GM21367 (cell line): ENCODE results near the gene INPP1.
"Not testable (repeated sequence)": the region's sequence is repeated elsewhere in the genome, so short reads cannot be mapped to it uniquely, and the experiment has no call there.

Experiments
- ATAC-seq: cut with Tn5 transposase; IDR thresholded peaks from one replicate; pipeline ENCODE4 v1.9.1; 2021; ENCODE audit not compliant: unreplicated experiment

INPP1 gene

DNA sequence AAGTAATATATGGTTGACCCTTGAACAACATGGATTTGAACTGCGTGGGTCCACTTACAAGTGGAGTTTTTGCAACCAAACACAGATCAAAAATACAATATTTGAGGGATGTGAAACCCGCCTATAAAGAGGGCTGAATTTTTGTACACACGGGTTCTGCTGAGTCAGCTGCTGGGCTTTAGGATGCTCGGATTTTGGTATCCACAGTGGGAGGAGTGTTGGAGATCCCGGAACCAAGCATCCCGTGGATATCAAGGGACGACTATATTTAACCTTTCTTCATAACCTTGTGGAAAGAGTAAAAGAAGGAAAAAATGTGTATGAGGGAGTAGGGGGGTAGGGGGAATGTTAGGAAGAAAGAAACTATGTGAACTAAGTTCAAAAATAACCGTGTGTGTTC, 10.0 kb upstream of the INPP1 start:
- ATAC-seq, result no peak

DNA sequence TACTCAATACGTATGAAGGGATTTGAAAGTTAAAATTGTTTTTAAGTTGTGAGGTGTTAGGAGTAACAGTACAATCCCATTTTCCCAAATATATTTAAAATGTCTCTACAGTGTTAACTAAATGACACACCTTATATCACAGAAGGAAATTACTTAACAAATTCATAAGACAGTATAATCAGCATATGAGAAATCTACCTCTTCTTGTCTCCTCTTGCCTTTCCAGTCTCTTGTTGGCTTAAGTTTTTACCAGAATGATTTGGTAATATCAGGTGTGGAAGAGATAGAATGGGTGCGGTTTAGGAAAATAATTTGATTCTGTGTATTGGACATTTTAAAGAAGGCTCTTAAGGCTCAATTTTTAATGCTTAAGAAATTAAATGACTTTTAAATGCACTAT, 9.5 kb upstream of the INPP1 start:
- ATAC-seq, result no peak

- no peak for ATAC-seq
Measured at GRCh38 chr2:190334479-190335224, 8.7 kb upstream of the INPP1 start.

- no peak for ATAC-seq
Measured at GRCh38 chr2:190335225-190335559, 8.2 kb upstream of the INPP1 start.

DNA sequence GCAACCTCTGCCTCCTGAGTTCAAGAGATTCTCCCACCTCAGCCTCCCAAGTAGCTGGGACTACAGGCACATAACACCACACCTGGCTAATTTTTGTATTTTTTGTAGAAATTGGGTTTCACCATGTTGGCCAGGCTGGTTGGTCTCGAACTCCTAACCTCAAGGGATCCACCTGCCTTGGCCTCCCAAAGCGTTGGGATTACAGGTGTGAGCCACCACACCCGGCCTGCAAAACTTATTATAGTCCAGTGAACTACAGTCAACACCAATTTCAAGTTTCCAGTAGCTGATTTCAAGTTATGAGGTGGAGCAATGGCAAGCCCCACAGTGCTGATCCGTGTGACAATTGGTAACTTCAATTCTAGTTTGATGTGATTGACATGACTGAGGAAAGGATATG, 7.8 kb upstream of the INPP1 start:
- ATAC-seq, result not testable (repeated sequence)

DNA sequence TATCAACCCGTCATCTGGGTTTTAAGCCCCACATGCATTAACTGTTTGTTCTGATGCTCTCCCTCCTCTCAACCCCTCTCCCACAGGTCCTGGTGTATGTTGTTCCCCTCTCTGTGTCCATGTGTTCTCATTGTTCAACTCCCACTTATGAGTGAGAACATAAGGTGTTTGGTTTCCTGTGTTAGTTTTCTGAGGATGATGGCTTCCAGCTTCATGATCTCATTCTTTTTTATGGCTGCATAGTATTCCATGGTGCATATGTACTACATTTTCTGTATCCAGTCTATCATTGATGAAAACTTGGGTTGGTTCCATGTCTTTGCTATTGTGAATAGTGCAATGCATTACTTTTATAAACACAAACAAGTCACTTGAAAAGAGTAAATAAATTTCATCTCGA, 7.0 kb upstream of the INPP1 start:
- no peak for ATAC-seq

DNA sequence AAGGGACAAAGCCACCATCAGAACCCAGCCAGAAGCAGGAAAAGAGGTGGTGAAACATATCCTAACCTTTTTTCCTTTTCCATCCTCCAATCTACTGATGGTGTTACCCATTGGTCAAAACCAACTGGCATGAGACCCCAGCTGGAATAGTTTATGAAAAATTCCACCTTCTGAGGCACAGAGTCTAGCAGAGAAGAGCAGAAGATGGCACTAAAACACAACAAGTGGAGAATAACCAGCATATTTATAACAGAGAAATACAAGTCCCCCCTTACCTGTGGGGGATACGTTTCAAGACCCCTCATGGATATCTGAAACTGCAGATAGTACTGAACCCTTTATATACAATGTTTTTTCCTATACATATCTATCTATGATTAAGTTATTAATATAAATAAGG, 4.9 kb upstream of the INPP1 start:
- no peak for ATAC-seq

GRCh38 chr2:190339394-190339793, 4.0 kb upstream of the INPP1 start:
- no peak for ATAC-seq

DNA sequence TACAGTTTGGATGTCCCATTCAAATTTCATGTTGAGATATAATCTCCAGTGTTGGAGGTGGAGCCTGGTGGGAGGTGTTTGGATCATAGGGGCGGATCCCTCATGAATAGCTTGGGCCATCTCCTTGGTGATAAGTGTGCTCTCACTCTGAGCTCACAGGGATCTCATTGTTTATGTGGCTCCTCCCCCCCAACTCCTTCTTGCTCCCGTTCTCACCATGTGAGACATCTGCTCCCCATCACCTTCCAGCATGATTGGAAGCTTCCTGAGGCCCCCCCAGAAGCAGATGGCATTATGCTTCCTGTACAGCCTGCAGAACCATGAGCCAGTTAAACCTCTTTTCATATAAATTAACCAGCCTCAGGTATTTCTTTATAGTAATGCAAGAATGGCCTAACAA, 3.0 kb upstream of the INPP1 start:
- ATAC-seq, result no peak

GRCh38 chr2:190342611-190343010, 778 bp upstream of the INPP1 start:
- ATAC-seq, result no peak

- peak; percentile 28 for ATAC-seq
Measured at GRCh38 chr2:190343089-190343535, 277 bp upstream of the INPP1 start.

- ATAC-seq, result peak; percentile 61
Measured at GRCh38 chr2:190344276-190344827, 963 bp downstream of the INPP1 start.

DNA sequence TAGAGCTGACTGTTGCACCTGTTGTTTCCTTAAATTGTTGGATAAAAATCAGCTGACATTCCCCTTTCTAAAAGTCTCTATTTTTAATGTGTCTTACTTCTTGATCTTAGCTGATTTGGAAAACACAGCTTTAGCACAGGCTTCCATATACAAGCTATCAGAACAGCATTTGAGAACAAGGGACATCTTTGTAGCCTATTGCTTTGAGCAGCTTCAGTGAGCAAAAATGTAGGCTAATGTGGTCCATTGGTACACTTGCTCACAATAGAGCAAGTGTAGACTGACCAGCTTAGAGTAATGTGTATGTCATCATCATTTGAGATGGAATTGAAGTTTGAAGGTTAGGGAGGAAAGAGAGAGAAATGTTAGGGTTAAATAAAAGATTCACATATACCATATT, 7.0 kb downstream of the INPP1 start:
- no peak for ATAC-seq

- no peak for ATAC-seq
Measured at GRCh38 chr2:190351955-190352354, 8.6 kb downstream of the INPP1 start.

DNA sequence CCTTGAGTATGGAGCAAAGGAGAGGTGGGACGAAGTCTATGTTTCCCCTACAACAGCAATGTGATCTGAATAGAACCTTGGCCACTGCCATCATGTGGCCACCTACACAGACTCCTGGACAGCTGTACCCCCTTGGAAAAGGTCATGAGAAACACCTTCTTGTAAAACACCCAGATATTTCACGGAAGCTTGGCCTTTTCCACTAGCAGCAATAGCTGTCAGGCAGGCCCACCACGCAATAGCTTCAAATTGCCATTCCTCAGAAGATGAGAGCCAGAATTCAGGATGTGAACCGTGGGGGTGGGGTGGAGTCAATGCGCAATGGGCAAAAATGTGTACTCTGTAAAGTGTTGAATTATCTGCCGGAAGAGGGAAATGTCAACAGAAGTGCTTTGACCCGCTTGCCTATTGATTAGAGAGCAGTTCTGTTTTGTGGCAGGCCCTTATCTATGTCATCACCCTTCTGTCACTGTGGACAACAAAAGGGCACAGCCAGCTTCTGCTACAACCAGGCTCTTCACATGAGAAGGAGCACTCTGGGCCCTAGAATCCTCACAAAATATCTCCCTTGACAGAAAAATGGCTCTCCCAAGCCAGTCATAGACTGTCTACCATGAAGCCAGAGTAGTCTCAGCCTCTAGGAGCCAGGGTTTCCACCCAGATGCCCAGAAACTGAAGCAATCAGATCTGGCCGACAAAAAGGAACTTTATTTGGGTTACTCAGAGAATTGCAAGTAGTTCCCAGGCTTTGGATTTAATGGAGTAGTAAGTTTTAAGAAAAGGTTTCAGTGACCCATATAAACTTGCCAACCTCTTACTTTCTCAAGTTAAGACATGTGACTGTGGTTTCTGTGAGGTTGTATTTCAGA, 9.5 kb downstream of the INPP1 start:
- no peak for ATAC-seq

DNA sequence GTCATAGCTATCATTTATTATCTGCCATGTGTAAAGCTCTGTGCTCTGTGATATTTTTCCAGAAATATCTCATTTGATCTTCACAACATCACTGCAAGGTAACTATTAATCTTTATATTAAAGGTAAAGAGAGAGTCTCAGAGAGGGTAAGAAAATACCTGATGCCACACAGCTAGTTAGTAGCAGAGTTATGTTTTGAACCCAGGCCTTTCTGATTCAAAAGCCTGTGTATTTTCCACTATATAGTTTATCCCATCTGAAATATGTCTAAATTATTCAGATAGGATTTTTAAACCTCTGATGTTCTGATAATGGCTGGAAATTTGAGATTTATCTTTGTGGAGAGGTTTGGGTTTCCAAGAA, 10.1 kb downstream of the INPP1 start:
- ATAC-seq, result no peak

- no peak for ATAC-seq
Measured at GRCh38 chr2:190354003-190354690, 10.8 kb downstream of the INPP1 start.

DNA sequence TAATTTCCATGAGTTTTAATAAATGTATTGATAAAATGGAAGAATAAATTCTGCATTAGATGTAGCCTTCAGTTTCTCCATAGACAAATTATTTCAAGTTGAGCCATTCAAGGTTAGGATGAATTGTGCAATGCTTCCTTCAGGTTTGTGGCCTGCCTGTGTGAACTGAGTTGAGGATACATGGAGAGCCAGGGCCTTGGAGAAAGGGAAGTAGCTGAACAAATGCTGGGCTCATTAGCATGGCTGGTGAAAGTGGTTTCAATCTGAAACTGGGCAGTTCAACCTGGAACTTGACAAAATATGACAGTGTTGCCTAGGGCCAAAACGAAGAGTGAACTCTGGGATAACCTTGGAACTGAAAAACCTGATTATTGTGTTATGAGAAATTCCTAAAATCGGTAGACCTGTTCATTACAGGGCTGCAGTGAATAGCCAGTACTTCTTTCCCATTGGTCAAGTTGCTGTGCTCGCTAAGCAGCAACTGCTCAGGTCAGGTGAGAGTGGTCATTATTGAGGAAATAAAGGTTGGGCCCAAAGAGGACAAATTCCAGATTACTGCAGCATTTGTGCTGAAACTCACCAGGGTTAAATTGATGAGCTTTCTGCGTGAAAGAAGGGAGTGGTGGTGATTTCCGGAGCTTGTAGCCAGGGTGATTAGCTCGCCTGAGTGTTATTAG, 12.7 kb downstream of the INPP1 start:
- ATAC-seq, result no peak

DNA sequence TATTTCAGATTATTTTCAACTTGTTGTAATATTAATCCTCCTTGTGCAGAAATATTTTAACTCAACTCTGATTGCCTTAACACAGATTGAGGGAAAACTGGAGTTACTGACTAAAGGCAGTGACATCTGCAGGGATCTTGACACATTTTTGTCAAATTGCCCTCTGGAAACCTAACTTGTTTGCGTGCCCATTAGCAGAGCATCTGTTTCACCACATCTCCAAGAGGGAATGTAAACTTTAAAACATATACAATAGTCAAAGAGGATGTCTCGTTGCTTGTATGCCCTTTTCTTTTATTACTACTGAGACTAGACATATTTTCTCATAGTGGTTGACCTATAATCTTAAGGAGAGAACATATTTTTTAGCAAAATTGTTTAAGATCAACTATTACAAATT, 14.2 kb downstream of the INPP1 start:
- no peak for ATAC-seq

- not testable (repeated sequence) for ATAC-seq
Measured at GRCh38 chr2:190358655-190359448, 15.5 kb downstream of the INPP1 start.
